Activated CD8-positive, alpha-beta memory T cell treated with anti-CD3 and anti-CD28 coated beads, Interleukin-2, amount 10 ng/mL, durations not matched to agents 7 days and 5 days (primary cell): ENCODE data around the gene ZNF598. TPM values are rescaled to one million over a fixed set of nuclear protein-coding genes. Genes with fewer than 3 reads are reported as not detected.

Experiments
- ATAC-seq: fragments of 150-1000 bp; cut with Tn5 transposase; one replicate; pipeline ENCODE4 v1.10.0; 2021; ENCODE audit warnings: moderate library complexity
- CTCF ChIA-PET: fragments of 350-600 bp; sonication (Branson Sonifier 250); formaldehyde crosslinking; loops from one replicate; lab custom pipeline; 2021; ENCODE audit warnings: antibody characterized with exemption; lab: Charles Lee
- DNase-seq: peaks from one replicate; pipeline ENCODE4 v3.0.0-alpha.2; 2020
- H3K27ac Mint-ChIP-seq: one replicate; pipeline ENCODE4 v1.8.0; 2021; ENCODE audit warnings: mild to moderate bottlenecking, mixed read lengths
- H3K27me3 Mint-ChIP-seq: one replicate; pipeline ENCODE4 v1.8.0; 2021; ENCODE audit warnings: mixed read lengths
- H3K36me3 Mint-ChIP-seq: one replicate; pipeline ENCODE4 v1.8.0; 2021; ENCODE audit warnings: mild to moderate bottlenecking, mixed read lengths
- H3K4me1 Mint-ChIP-seq: one replicate; pipeline ENCODE4 v1.8.0; 2021; ENCODE audit warnings: mixed read lengths
- H3K4me3 Mint-ChIP-seq: one replicate; pipeline ENCODE4 v1.8.0; 2021; ENCODE audit warnings: mild to moderate bottlenecking, moderate library complexity, mixed read lengths
- H3K9me3 Mint-ChIP-seq: one replicate; pipeline ENCODE4 v1.8.0; 2022; ENCODE audit warnings: low read depth, mixed read lengths
- total RNA-seq, 2 experiments: library from RNA; stranded (reverse); gene quantifications; one replicate each; pipeline ENCODE4 v1.2.3, GENCODE V29; 2021

ZNF598 gene
- total RNA-seq, 2 experiments from 2014 or later = 76.2 to 94.5 TPM

GRCh38 chr16:2003827-2004641 is 5.6 kb downstream of the ZNF598 start:
- no peaks in the 10 kb centered on the region for H3K27me3 Mint-ChIP-seq
- ATAC-seq (peak; percentile 92), DNase-seq (peak; percentile 92)
- H3K9me3 Mint-ChIP-seq = no peaks in the 10 kb centered on the region
- peaks cover 39% of the 10 kb centered on the region for H3K4me1 Mint-ChIP-seq
- no peak overlapping the region for H3K27ac Mint-ChIP-seq
- CTCF ChIA-PET = interaction anchor here (0.6 to 3.6 kb wide), 30 partner anchors 8 to 318 kb away, joined by 3 to 42 read pairs (median 6); partner anchors contain the start of genes ECI1, GFER, MLST8 and NDUFB10
- peaks cover 9% of the 10 kb centered on the region for H3K36me3 Mint-ChIP-seq
- H3K4me3 Mint-ChIP-seq = no peak overlapping the region

GRCh38 chr16:2003231-2003826 is 6.3 kb downstream of the ZNF598 start:
- peaks cover 9% of the 10 kb centered on the region for H3K36me3 Mint-ChIP-seq
- no peak for DNase-seq
- no peaks in the 10 kb centered on the region for H3K27me3 Mint-ChIP-seq
- H3K4me1 Mint-ChIP-seq = peaks cover 34% of the 10 kb centered on the region
- H3K9me3 Mint-ChIP-seq = no peaks in the 10 kb centered on the region
- CTCF ChIA-PET = interaction anchor here (0.6 to 3.6 kb wide), 24 partner anchors 9 to 318 kb away, joined by 3 to 42 read pairs (median 6); partner anchors contain the start of genes GFER, MAPK8IP3, MLST8 and NDUFB10
- H3K27ac Mint-ChIP-seq = no peak overlapping the region
- ATAC-seq = no peak
- no peak overlapping the region for H3K4me3 Mint-ChIP-seq

- Mint-ChIP-seq H3K9me3 (no peaks in the 10 kb centered on the region), H3K27ac (no peak overlapping the region), H3K36me3 (peaks cover 12% of the 10 kb centered on the region), H3K4me1 (peaks cover 26% of the 10 kb centered on the region), H3K27me3 (no peaks in the 10 kb centered on the region), H3K4me3 (no peak overlapping the region)
- CTCF ChIA-PET = interaction anchor here (0.6 to 3.6 kb wide), 17 partner anchors 8 to 297 kb away, joined by 3 to 42 read pairs (median 6); partner anchors contain the start of genes GFER, MAPK8IP3, MLST8 and NDUFB10
- ATAC-seq = no peak
- no peak for DNase-seq
These were observed 7.0 kb downstream of the ZNF598 start for GRCh38 chr16:2002406-2003230.

- Mint-ChIP-seq H3K9me3 (no peaks in the 10 kb centered on the region), H3K4me1 (peaks cover 19% of the 10 kb centered on the region), H3K27me3 (no peaks in the 10 kb centered on the region), H3K27ac (no peak overlapping the region), H3K36me3 (peaks cover 15% of the 10 kb centered on the region), H3K4me3 (no peak overlapping the region)
- DNase-seq = no peak
- no peak for ATAC-seq
- CTCF ChIA-PET = interaction anchor here (0.5 to 3.6 kb wide), 5 partner anchors 7 to 153 kb away, joined by 3 to 42 read pairs (median 3); partner anchors contain the start of gene GFER
These were observed 7.9 kb downstream of the ZNF598 start for GRCh38 chr16:2001456-2002355.

- DNase-seq (no peak), ATAC-seq (no peak)
- Mint-ChIP-seq H3K27me3 (no peaks in the 10 kb centered on the region), H3K36me3 (peaks cover 17% of the 10 kb centered on the region), H3K27ac (no peak overlapping the region), H3K4me3 (no peak overlapping the region), H3K4me1 (peaks cover 19% of the 10 kb centered on the region), H3K9me3 (no peaks in the 10 kb centered on the region)
- CTCF ChIA-PET = interaction anchor here (0.5 to 1.5 kb wide), 2 partner anchors 140 to 141 kb away, joined by 3 to 5 read pairs; no protein-coding TSS in a partner anchor
These were observed 8.6 kb downstream of the ZNF598 start for GRCh38 chr16:2001035-2001434.

GRCh38 chr16:1999866-2000514 is 9.6 kb downstream of the ZNF598 start:
- Mint-ChIP-seq H3K4me3 (no peak overlapping the region), H3K27ac (no peak overlapping the region), H3K9me3 (no peaks in the 10 kb centered on the region), H3K27me3 (no peaks in the 10 kb centered on the region), H3K4me1 (peaks cover 15% of the 10 kb centered on the region), H3K36me3 (peaks cover 20% of the 10 kb centered on the region)
- DNase-seq (no peak), ATAC-seq (no peak)
- CTCF ChIA-PET = interaction anchor here (0.8 to 4.2 kb wide), 3 partner anchors 8 to 155 kb away, joined by 3 to 17 read pairs (median 5); partner anchors contain the start of gene TRAF7

- CTCF ChIA-PET = interaction anchor here (0.8 to 4.2 kb wide), 2 partner anchors 9 to 156 kb away, joined by 3 to 17 read pairs; partner anchors contain the start of gene TRAF7
- Mint-ChIP-seq H3K4me1 (peaks cover 10% of the 10 kb centered on the region), H3K27ac (no peak overlapping the region), H3K36me3 (peaks cover 20% of the 10 kb centered on the region), H3K27me3 (no peaks in the 10 kb centered on the region), H3K4me3 (no peak overlapping the region), H3K9me3 (no peaks in the 10 kb centered on the region)
- ATAC-seq (no peak), DNase-seq (no peak)
These were observed 10.5 kb downstream of the ZNF598 start for GRCh38 chr16:1998852-1999801.

- H3K9me3 Mint-ChIP-seq = no peaks in the 10 kb centered on the region
- no peak for ATAC-seq
- H3K4me1 Mint-ChIP-seq = peaks cover 13% of the 10 kb centered on the region
- peaks cover 20% of the 10 kb centered on the region for H3K36me3 Mint-ChIP-seq
- H3K4me3 Mint-ChIP-seq = no peak overlapping the region
- DNase-seq = no peak
- H3K27me3 Mint-ChIP-seq = no peaks in the 10 kb centered on the region
- CTCF ChIA-PET = interaction anchor here (4.2 kb wide), 1 partner anchor 10 kb away, joined by 17 read pairs; no protein-coding TSS in a partner anchor
- no peak overlapping the region for H3K27ac Mint-ChIP-seq
These were observed 11.2 kb downstream of the ZNF598 start for GRCh38 chr16:1998360-1998835.

- no peak overlapping the region for H3K4me3 Mint-ChIP-seq
- ATAC-seq (no peak), DNase-seq (no peak)
- H3K36me3 Mint-ChIP-seq = peaks cover 20% of the 10 kb centered on the region
- no peaks in the 10 kb centered on the region for H3K27me3 Mint-ChIP-seq
- H3K9me3 Mint-ChIP-seq = no peaks in the 10 kb centered on the region
- H3K4me1 Mint-ChIP-seq = peaks cover 15% of the 10 kb centered on the region
- CTCF ChIA-PET = interaction anchor here (1.2 to 4.2 kb wide), 3 partner anchors 11 to 157 kb away, joined by 4 to 17 read pairs (median 5); partner anchors contain the start of gene TRAF7
- H3K27ac Mint-ChIP-seq = no peak overlapping the region
These were observed 11.9 kb downstream of the ZNF598 start for GRCh38 chr16:1997494-1998359.

- Mint-ChIP-seq H3K27ac (peak overlapping the region; percentile 52), H3K4me1 (peaks cover 27% of the 10 kb centered on the region), H3K9me3 (no peaks in the 10 kb centered on the region), H3K27me3 (peaks cover 8% of the 10 kb centered on the region), H3K4me3 (no peak overlapping the region), H3K36me3 (peaks cover 13% of the 10 kb centered on the region)
- ATAC-seq (no peak), DNase-seq (no peak)
- CTCF ChIA-PET = interaction anchor here (0.8 to 4.3 kb wide), 4 partner anchors 10 to 160 kb away, joined by 3 to 42 read pairs (median 4); no protein-coding TSS in a partner anchor
These were observed 15.9 kb downstream of the ZNF598 start for GRCh38 chr16:1993731-1994131.
